ENCODE results near the gene PDLIM4.

PDLIM4 gene

GRCh38 chr5:132257131-132258101 is at the start of gene PDLIM4:
TSS of gene PDLIM4 (plus strand) at chr5:132257696. CDS start at chr5:132257735, 39 bp downstream.
- H3K4me3 ChIP-seq (ENCODE audit: low read depth, low read length), result no peak within 1 kb of the TSS
- no peak for DNase-seq (ENCODE audit: low read depth)
- no peak for TF ChIP-seq POLR2A (IDR thresholded peaks at IDR 0.05; ENCODE audit: extremely low read depth, insufficient read length)
- TF ChIP-seq MAX (IDR thresholded peaks at IDR 0.05; ENCODE audit: low read depth, low read length), result no peak
- no peak for TF ChIP-seq CTCF (IDR thresholded peaks at IDR 0.05; ENCODE audit: low read depth, low read length)
- no peak for TF ChIP-seq MYC (IDR thresholded peaks at IDR 0.05; ENCODE audit: low read depth, low read length)

GRCh38 chr5:132207778-132208177 is 49.7 kb upstream of the PDLIM4 start:
- no peak overlapping the region for H3K4me3 ChIP-seq (ENCODE audit: low read depth, low read length)
- DNase-seq (ENCODE audit: low read depth), result no peak
- TF ChIP-seq CTCF (IDR thresholded peaks at IDR 0.05; ENCODE audit: low read depth, low read length), result no peak
- TF ChIP-seq POLR2A (IDR thresholded peaks at IDR 0.05; ENCODE audit: extremely low read depth, insufficient read length), result no peak
- no peak for TF ChIP-seq MAX (IDR thresholded peaks at IDR 0.05; ENCODE audit: low read depth, low read length)
- no peak for TF ChIP-seq MYC (IDR thresholded peaks at IDR 0.05; ENCODE audit: low read depth, low read length)

GRCh38 chr5:132209131-132209530 is 48.4 kb upstream of the PDLIM4 start:
- TF ChIP-seq CTCF (IDR thresholded peaks at IDR 0.05; ENCODE audit: low read depth, low read length), result no peak
- no peak for TF ChIP-seq MYC (IDR thresholded peaks at IDR 0.05; ENCODE audit: low read depth, low read length)
- no peak for TF ChIP-seq POLR2A (IDR thresholded peaks at IDR 0.05; ENCODE audit: extremely low read depth, insufficient read length)
- no peak for TF ChIP-seq MAX (IDR thresholded peaks at IDR 0.05; ENCODE audit: low read depth, low read length)
- H3K4me3 ChIP-seq (ENCODE audit: low read depth, low read length), result no peak overlapping the region
- no peak for DNase-seq (ENCODE audit: low read depth)

- TF ChIP-seq CTCF (IDR thresholded peaks at IDR 0.05; ENCODE audit: low read depth, low read length) (no peak), POLR2A (IDR thresholded peaks at IDR 0.05; ENCODE audit: extremely low read depth, insufficient read length) (no peak), MYC (IDR thresholded peaks at IDR 0.05; ENCODE audit: low read depth, low read length) (no peak), MAX (IDR thresholded peaks at IDR 0.05; ENCODE audit: low read depth, low read length) (no peak)
- no peak overlapping the region for H3K4me3 ChIP-seq (ENCODE audit: low read depth, low read length)
- DNase-seq (ENCODE audit: low read depth), result no peak
Measured at GRCh38 chr5:132209901-132210545, 47.5 kb upstream of the PDLIM4 start.

- no peak overlapping the region for H3K4me3 ChIP-seq (ENCODE audit: low read depth, low read length)
- no peak for DNase-seq (ENCODE audit: low read depth)
- TF ChIP-seq MYC (IDR thresholded peaks at IDR 0.05; ENCODE audit: low read depth, low read length) (no peak), MAX (IDR thresholded peaks at IDR 0.05; ENCODE audit: low read depth, low read length) (no peak), POLR2A (IDR thresholded peaks at IDR 0.05; ENCODE audit: extremely low read depth, insufficient read length) (no peak), CTCF (IDR thresholded peaks at IDR 0.05; ENCODE audit: low read depth, low read length) (no peak)
Measured at GRCh38 chr5:132210944-132211343, 46.6 kb upstream of the PDLIM4 start.
